DOHH2 (cell line): ENCODE measurements around the gene MAGEF1.

ENCODE experiments used
- H3F3A ChIP-seq: fragments of 200-600 bp; sonication (generic), shearing (Covaris generic); 2 replicates; pipeline ENCODE4 v1.6.0; 2016; ENCODE audit warnings: antibody characterized with exemption, mild to moderate bottlenecking; ENCODE audit not compliant: control insufficient read depth, insufficient read depth
- H3K27ac ChIP-seq: fragments of 200-600 bp; sonication (generic); 2 replicates; pipeline ENCODE4 v1.5.1; 2014; ENCODE audit warnings: low read depth, mild to moderate bottlenecking, low read length, moderate library complexity
- H3K27me3 ChIP-seq: fragments of 200-600 bp; sonication (generic); 2 replicates; pipeline ENCODE4 v1.6.1; 2014; ENCODE audit warnings: mild to moderate bottlenecking, low read length, mixed read lengths; ENCODE audit not compliant: control insufficient read depth
- H3K36me3 ChIP-seq: fragments of 200-600 bp; sonication (generic); 2 replicates; pipeline ENCODE4 v1.6.1; 2014; ENCODE audit warnings: mild to moderate bottlenecking, low read length, moderate library complexity, mixed read lengths; ENCODE audit not compliant: control insufficient read depth
- H3K4me1 ChIP-seq: fragments of 200-600 bp; sonication (generic); 2 replicates; pipeline ENCODE4 v1.6.1; 2014; ENCODE audit warnings: mild to moderate bottlenecking, low read length, mixed read lengths; ENCODE audit not compliant: control insufficient read depth
- H3K4me2 ChIP-seq: fragments of 200-600 bp; sonication (generic); 2 replicates; pipeline ENCODE4 v1.6.0; 2014; ENCODE audit warnings: mild to moderate bottlenecking, low read length, moderate library complexity
- H3K4me3 ChIP-seq: fragments of 200-600 bp; sonication (generic); 2 replicates; pipeline ENCODE4 v1.5.1; 2014; ENCODE audit warnings: mild to moderate bottlenecking, low read length, mixed read lengths
- H3K79me2 ChIP-seq: fragments of 200-600 bp; sonication (generic); 2 replicates; pipeline ENCODE4 v1.6.1; 2014; ENCODE audit warnings: mild to moderate bottlenecking, low read length, mixed read lengths; ENCODE audit not compliant: control insufficient read depth
- H3K9me2 ChIP-seq: fragments of 200-600 bp; sonication (generic); replicated peaks from 2 replicates; pipeline ENCODE4 v1.6.1; 2014; ENCODE audit warnings: mild to moderate bottlenecking, low read length, mixed read lengths; ENCODE audit not compliant: control insufficient read depth
- H3K9me3 ChIP-seq: fragments of 200-600 bp; sonication (generic); 2 replicates; pipeline ENCODE4 v1.6.1; 2014; ENCODE audit warnings: antibody characterized with exemption, low read length, mixed read lengths; ENCODE audit not compliant: control insufficient read depth, insufficient read depth
- H4K20me1 ChIP-seq: fragments of 200-600 bp; sonication (generic); 2 replicates; pipeline ENCODE4 v1.6.0; 2014; ENCODE audit warnings: low read depth, mild to moderate bottlenecking, antibody characterized with exemption, low read length, moderate library complexity; ENCODE audit not compliant: control insufficient read depth, insufficient read depth
- CTCF ChIP-seq: fragments of 200-600 bp; sonication (generic); IDR thresholded peaks from one replicate; pipeline ENCODE4 v1.5.1; 2014; ENCODE audit warnings: antibody characterized with exemption, mild to moderate bottlenecking, low read depth, low read length; ENCODE audit not compliant: poor library complexity, severe bottlenecking
- EZH2phosphoT487 ChIP-seq: fragments of 200-600 bp; sonication (generic); IDR thresholded peaks from 2 replicates; pipeline ENCODE4 v1.6.1; 2017; ENCODE audit warnings: borderline replicate concordance, mild to moderate bottlenecking, antibody characterized with exemption, low read length, moderate library complexity, mixed read lengths

The MAGEF1 gene

DNA sequence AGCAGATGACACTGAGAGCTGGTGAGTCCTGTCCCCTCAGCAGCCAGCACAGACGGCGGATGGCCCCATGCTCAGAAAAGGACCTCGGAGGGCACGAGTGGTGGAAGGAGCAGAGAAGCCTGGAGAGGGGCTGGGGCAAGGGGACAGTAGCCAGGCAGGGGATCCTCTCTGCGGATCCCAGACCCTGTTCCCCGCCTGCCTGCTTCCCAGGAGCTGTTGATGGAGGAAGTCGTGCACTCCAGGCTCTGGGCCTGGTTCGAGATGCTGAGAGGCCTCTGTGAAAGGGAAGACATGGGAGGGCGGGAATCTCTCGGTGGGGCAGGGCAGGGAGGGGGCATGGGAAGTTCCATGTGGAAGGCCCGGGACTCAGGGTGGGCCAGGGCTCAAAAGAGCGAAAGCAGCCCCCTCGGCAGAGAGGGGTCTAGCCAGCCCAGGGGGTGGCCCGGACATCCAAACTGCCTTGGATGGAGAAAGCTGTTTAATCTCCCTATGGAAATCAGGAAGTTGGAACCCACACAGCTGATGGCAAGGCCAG lies 47.9 kb upstream of the MAGEF1 start:
- no peak overlapping the region for H3K4me2 ChIP-seq
- H3K4me3 ChIP-seq, result no peak overlapping the region
- H3K4me1 ChIP-seq, result peaks cover 14% of the 10 kb centered on the region
- no peak overlapping the region for H3K27ac ChIP-seq
- TF ChIP-seq CTCF (no peak), EZH2phosphoT487 (no peak)
- H3K9me3 ChIP-seq, result no peaks in the 10 kb centered on the region
- H3K79me2 ChIP-seq, result no peaks in the 10 kb centered on the region
- H3F3A ChIP-seq, result no peaks in the 10 kb centered on the region
- H3K9me2 ChIP-seq, result no peaks in the 10 kb centered on the region
- H3K36me3 ChIP-seq, result no peaks in the 10 kb centered on the region
- peaks cover 9% of the 10 kb centered on the region for H3K27me3 ChIP-seq
- no peaks in the 10 kb centered on the region for H4K20me1 ChIP-seq

DNA sequence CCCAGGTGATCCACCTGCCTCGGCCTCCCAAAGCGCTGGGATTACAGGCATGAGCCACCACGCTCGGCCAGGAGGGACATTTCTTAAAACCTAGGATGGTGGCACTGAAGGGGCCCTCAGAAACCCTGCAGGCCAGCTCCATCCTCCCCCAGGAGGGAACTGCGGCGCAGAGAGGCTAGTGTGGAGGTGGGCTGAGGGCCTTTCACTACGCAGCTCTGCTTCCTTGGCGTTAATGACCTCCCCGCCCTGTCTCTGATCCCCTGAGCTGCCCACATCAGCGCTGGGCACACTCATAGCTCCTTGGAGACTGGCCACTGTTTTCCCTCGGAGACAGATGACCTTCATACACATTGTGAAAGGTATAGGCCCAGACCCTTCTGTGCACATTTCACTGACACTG lies 46.2 kb upstream of the MAGEF1 start:
- no peaks in the 10 kb centered on the region for H3K9me2 ChIP-seq
- H3K4me1 ChIP-seq, result peaks cover 14% of the 10 kb centered on the region
- peaks cover 7% of the 10 kb centered on the region for H3K27me3 ChIP-seq
- H3K4me3 ChIP-seq, result no peak overlapping the region
- H3K4me2 ChIP-seq, result no peak overlapping the region
- H3K36me3 ChIP-seq, result no peaks in the 10 kb centered on the region
- H4K20me1 ChIP-seq, result no peaks in the 10 kb centered on the region
- no peaks in the 10 kb centered on the region for H3K9me3 ChIP-seq
- H3K27ac ChIP-seq, result no peak overlapping the region
- H3F3A ChIP-seq, result no peaks in the 10 kb centered on the region
- TF ChIP-seq EZH2phosphoT487, result no peak
- no peak for TF ChIP-seq CTCF
- no peaks in the 10 kb centered on the region for H3K79me2 ChIP-seq

DNA sequence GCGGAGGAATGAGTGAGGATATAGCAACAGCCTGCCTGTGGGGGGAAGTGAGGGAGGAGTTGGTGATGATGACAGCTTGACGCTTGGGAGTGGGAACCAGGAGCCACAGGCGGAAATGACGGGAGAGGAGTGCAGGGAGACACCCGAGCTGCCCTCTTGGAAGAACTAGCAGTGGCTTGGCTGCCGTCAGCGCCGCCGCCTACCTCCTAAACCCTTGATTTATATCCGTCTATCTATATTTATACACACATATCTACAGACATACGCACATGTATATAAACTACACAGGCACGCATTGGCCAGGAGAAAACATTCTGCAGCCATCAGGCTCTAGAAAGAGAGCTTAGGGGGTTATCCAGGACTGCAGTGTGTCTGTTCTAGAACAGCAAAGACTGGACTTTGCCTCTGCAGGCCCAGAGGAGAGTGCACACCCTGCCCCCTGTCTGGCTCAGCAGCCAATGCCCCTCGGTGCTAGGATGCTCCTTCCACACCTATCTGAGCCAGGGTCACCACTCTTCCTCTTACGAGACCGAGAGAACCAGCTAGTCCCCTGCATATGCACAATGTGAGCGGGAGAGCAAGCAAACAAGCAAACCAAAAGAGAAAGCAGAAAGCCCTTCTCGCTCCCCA lies 45.3 kb upstream of the MAGEF1 start:
- Histone ChIP-seq H3F3A (no peaks in the 10 kb centered on the region), H3K4me3 (no peak overlapping the region), H3K27me3 (peaks cover 6% of the 10 kb centered on the region), H3K4me1 (peaks cover 19% of the 10 kb centered on the region), H3K79me2 (no peaks in the 10 kb centered on the region), H3K9me2 (no peaks in the 10 kb centered on the region), H3K4me2 (no peak overlapping the region), H4K20me1 (no peaks in the 10 kb centered on the region), H3K9me3 (no peaks in the 10 kb centered on the region), H3K27ac (no peak overlapping the region), H3K36me3 (no peaks in the 10 kb centered on the region)
- TF ChIP-seq EZH2phosphoT487, result no peak
- TF ChIP-seq CTCF, result no peak
